ENCODE results near the gene PDZD2.

GRCh38 chr5:31655491-31655890, 16.6 kb downstream of the PDZD2 start:
- TF ChIP-seq, protein P1, sequence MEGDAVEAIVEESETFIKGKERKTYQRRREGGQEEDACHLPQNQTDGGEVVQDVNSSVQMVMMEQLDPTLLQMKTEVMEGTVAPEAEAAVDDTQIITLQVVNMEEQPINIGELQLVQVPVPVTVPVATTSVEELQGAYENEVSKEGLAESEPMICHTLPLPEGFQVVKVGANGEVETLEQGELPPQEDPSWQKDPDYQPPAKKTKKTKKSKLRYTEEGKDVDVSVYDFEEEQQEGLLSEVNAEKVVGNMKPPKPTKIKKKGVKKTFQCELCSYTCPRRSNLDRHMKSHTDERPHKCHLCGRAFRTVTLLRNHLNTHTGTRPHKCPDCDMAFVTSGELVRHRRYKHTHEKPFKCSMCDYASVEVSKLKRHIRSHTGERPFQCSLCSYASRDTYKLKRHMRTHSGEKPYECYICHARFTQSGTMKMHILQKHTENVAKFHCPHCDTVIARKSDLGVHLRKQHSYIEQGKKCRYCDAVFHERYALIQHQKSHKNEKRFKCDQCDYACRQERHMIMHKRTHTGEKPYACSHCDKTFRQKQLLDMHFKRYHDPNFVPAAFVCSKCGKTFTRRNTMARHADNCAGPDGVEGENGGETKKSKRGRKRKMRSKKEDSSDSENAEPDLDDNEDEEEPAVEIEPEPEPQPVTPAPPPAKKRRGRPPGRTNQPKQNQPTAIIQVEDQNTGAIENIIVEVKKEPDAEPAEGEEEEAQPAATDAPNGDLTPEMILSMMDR (IDR thresholded peaks at IDR 0.05; ENCODE audit: borderline replicate concordance, extremely low read depth, low read length, poor library complexity, severe bottlenecking), result no peak
- TF ChIP-seq EZH2 (IDR thresholded peaks at IDR 0.05; ENCODE audit: borderline replicate concordance, low read depth, low read length, severe bottlenecking), result no peak
